GM12878 (cell line): ENCODE results near the gene MTMR4. TPM values are rescaled to one million over a fixed set of nuclear protein-coding genes. Genes with fewer than 3 reads are reported as not detected.

ENCODE experiments used
- ATAC-seq: fragments of 200-7000 bp; cut with Tn5 transposase; 3 replicates; pipeline ENCODE4 v1.9.1; 2020; ENCODE audit warnings: mild to moderate bottlenecking, moderate library complexity
- BruUV-seq: library from RNA; stranded (reverse); fragments of 400-500 nt; replicated peaks from 2 replicates; lab custom pipeline; 2021; lab: Mats Ljungman, UMichigan
- CTCF ChIA-PET: fragments of 300-600 bp; sonication (Branson Sonifier 250); formaldehyde crosslinking; extraction: SDS; loops from one replicate; lab custom pipeline; 2021; ENCODE audit warnings: inconsistent platforms; lab: Yijun Ruan, JAX
- POLR2A ChIA-PET: fragments of 350-600 bp; formaldehyde crosslinking; extraction: SDS; loops from one replicate; lab custom pipeline; 2021; ENCODE audit warnings: inconsistent platforms; lab: Charles Lee
- RAD21 ChIA-PET: fragments of 300-600 bp; sonication (Branson Sonifier 250); formaldehyde crosslinking; loops from one replicate; lab custom pipeline; 2023; ENCODE audit warnings: antibody characterized with exemption; ENCODE audit not compliant: unreplicated experiment; lab: Charles Lee
- SMC1A ChIA-PET: fragments of 300-600 bp; sonication (Branson Sonifier 250); formaldehyde crosslinking; loops from one replicate; lab custom pipeline; 2023; ENCODE audit not compliant: unreplicated experiment, uncharacterized antibody; lab: Charles Lee
- DNase-seq: peaks from one replicate; pipeline ENCODE4 v3.0.0-alpha.2; 2011; ENCODE audit warnings: low read depth, low spot score
- FAIRE-seq: peaks from 3 replicates; lab custom pipeline; 2011; peaks lifted over from hg19 to GRCh38; lab: Jason Lieb, UNC
- H2AFZ ChIP-seq: 2 replicates; pipeline ENCODE4 v1.6.0; 2011; ENCODE audit warnings: low read depth, low read length, control low read depth; ENCODE audit not compliant: control insufficient read depth
- H3K27ac ChIP-seq: 2 replicates; pipeline ENCODE4 v1.5.1; 2011; ENCODE audit warnings: control low read depth; ENCODE audit not compliant: control insufficient read depth, insufficient read depth
- H3K27me3 ChIP-seq, 2 experiments: replicated peaks in 1 of 2; 2 replicates each; pipeline versions ENCODE4 v1.6.0 to v1.6.1; 2011; ENCODE audit warnings: low read length in 1 of 2; ENCODE audit not compliant: control insufficient read depth in 2 of 2, insufficient read depth in 2 of 2
- H3K36me3 ChIP-seq, 2 experiments: 2 replicates each; pipeline ENCODE4 v1.5.1; 2011; ENCODE audit warnings: low read length in 1 of 2; ENCODE audit not compliant: control insufficient read depth in 2 of 2, insufficient read depth in 2 of 2
- H3K4me1 ChIP-seq: 2 replicates; pipeline ENCODE4 v1.6.1; 2011; ENCODE audit warnings: mild to moderate bottlenecking, low read length, moderate library complexity, mixed read lengths; ENCODE audit not compliant: control insufficient read depth, insufficient read depth
- H3K4me2 ChIP-seq: 2 replicates; pipeline ENCODE4 v1.6.0; 2011; ENCODE audit warnings: control low read depth; ENCODE audit not compliant: control insufficient read depth, insufficient read depth
- H3K4me3 ChIP-seq: fragments of 200-600 bp; sonication (generic); 2 replicates; pipeline ENCODE4 v1.5.1; 2016
- H3K79me2 ChIP-seq: 2 replicates; pipeline ENCODE4 v1.6.0; 2011; ENCODE audit warnings: low read length; ENCODE audit not compliant: control insufficient read depth, insufficient read depth
- H3K9ac ChIP-seq: 2 replicates; pipeline ENCODE4 v1.8.0; 2011; ENCODE audit warnings: low read length, control low read depth, mixed read lengths; ENCODE audit not compliant: control insufficient read depth, insufficient read depth
- H3K9me3 ChIP-seq: replicated peaks from 3 replicates; pipeline ENCODE4 v1.5.1; 2011; ENCODE audit warnings: mild to moderate bottlenecking, low read length; ENCODE audit not compliant: control insufficient read depth, insufficient read depth
- H4K20me1 ChIP-seq: 2 replicates; pipeline ENCODE4 v1.6.0; 2011; ENCODE audit not compliant: control insufficient read depth, insufficient read depth
- ATF7 ChIP-seq: fragments of 450-650 bp; IDR thresholded peaks from 2 replicates; pipeline ENCODE4 v1.6.1; 2016; ENCODE audit warnings: low read depth, mild to moderate bottlenecking
- BCLAF1 ChIP-seq: fragments of 450-650 bp; IDR thresholded peaks from 2 replicates; pipeline ENCODE4 v1.6.1; 2017; ENCODE audit warnings: antibody characterized with exemption, mild to moderate bottlenecking, moderate library complexity
- CEBPB ChIP-seq, 2 experiments: fragments of 150-350 bp in 1 of 2; IDR thresholded peaks; 2 replicates each; pipeline ENCODE4 v1.6.1; 2012 to 2014; ENCODE audit warnings: low read depth in 2 of 2, low read length in 2 of 2, borderline replicate concordance in 1 of 2, inconsistent platforms in 1 of 2
- CTCF ChIP-seq, 3 experiments: IDR thresholded peaks in 2 of 3; conservative IDR thresholded peaks in 1 of 3; 2 replicates each; pipeline ENCODE4 v1.5.1; 2011; ENCODE audit warnings: low read depth in 3 of 3, low read length in 3 of 3, mild to moderate bottlenecking in 3 of 3, control low read depth in 2 of 3, moderate library complexity in 2 of 3, inconsistent platforms in 1 of 3, mixed read lengths in 1 of 3; ENCODE audit not compliant: control insufficient read depth in 2 of 3, insufficient read depth in 1 of 3; ENCODE audit errors: extremely low read depth in 1 of 3
- E2F8 ChIP-seq: fragments of 450-650 bp; IDR thresholded peaks from 2 replicates; pipeline ENCODE4 v1.6.1; 2018; ENCODE audit warnings: mild to moderate bottlenecking, low read depth, moderate library complexity; ENCODE audit not compliant: partially characterized antibody
- HCFC1 ChIP-seq: fragments of 150-350 bp; IDR thresholded peaks from 2 replicates; pipeline ENCODE4 v1.6.1; 2014; ENCODE audit warnings: low read length
- HDAC2 ChIP-seq: fragments of 200-600 bp; sonication (generic); IDR thresholded peaks from 2 replicates; pipeline ENCODE4 v1.6.1; 2017
- HDAC6 ChIP-seq: fragments of 200-600 bp; sonication (generic); IDR thresholded peaks from one replicate; pipeline ENCODE4 v1.8.0; 2017; ENCODE audit warnings: antibody characterized with exemption; ENCODE audit not compliant: unreplicated experiment
- IKZF1 ChIP-seq: fragments of 450-650 bp; conservative IDR thresholded peaks from 2 replicates; pipeline ENCODE4 v1.6.1; 2017; ENCODE audit warnings: antibody characterized with exemption, mild to moderate bottlenecking
- NRF1 ChIP-seq: conservative IDR thresholded peaks from 2 replicates; pipeline ENCODE4 v1.6.1; 2011; ENCODE audit warnings: mild to moderate bottlenecking, low read depth, low read length, improper control_type of control experiment
- SIX5 ChIP-seq: IDR thresholded peaks from 2 replicates; pipeline ENCODE4 v1.6.1; 2011; ENCODE audit warnings: mild to moderate bottlenecking, low read depth, low read length, moderate library complexity; ENCODE audit not compliant: severe bottlenecking
- SREBF1 ChIP-seq: IDR thresholded peaks from 2 replicates; pipeline ENCODE4 v1.6.1; 2012; ENCODE audit warnings: mild to moderate bottlenecking, low read length
- SREBF2 ChIP-seq: IDR thresholded peaks from 2 replicates; pipeline ENCODE4 v1.6.1; 2012; ENCODE audit warnings: mild to moderate bottlenecking, low read length
- USF1 ChIP-seq: IDR thresholded peaks from 2 replicates; pipeline ENCODE4 v1.6.1; 2011; ENCODE audit warnings: borderline replicate concordance, low read depth, mild to moderate bottlenecking, moderate library complexity, mixed read lengths, low read length; ENCODE audit not compliant: insufficient read depth; ENCODE audit errors: extremely low read length
- WGBS: methylation state at CpG from one replicate; pipeline ENCODE4 v1.1.6; 2016; ENCODE audit warnings: low lambda C conversion rate; ENCODE audit not compliant: insufficient replicate concordance, insufficient coverage; ENCODE audit errors: missing lambda C conversion rate; 5-methylcytosine and 5-hydroxymethylcytosine counted together
- in situ Hi-C: fragments of 300-500 bp; cut with MboI; formaldehyde crosslinking; loops from 9 replicates; pipeline ENCODE4 v1.14.3; 2018; ENCODE audit warnings: mixed read lengths
- intact Hi-C: fragments of 100-400 bp; cut with micrococcal nuclease; formaldehyde crosslinking; loops from one replicate; pipeline ENCODE4 v1.14.2; 2022; ENCODE audit not compliant: unreplicated experiment
- polyA plus RNA-seq, 11 experiments: library from polyadenylated mRNA; depleted of rRNA in 4 of 11; unstranded in 6 of 11; stranded (reverse) in 5 of 11; fragments of >200 nt; fragmentation: Nextera tagmentation in 4 of 11; fragmentation: Illumina TruSeq in 1 of 11; extraction: Ambion mirVana in 4 of 11; extraction: Trizol in 1 of 11; gene quantifications; 1 replicate in 1 of 11; 2 replicates in 10 of 11; pipeline versions ENCODE4 v1.2.1 to v1.2.3, GENCODE V29; 2011 to 2016; ENCODE audit warnings: inconsistent platforms in 2 of 11, missing spikeins in 2 of 11, low read depth in 1 of 11
- total RNA-seq, 4 experiments: library from RNA; depleted of rRNA in 3 of 4; stranded (reverse); fragments of >200 nt in 3 of 4; fragmentation: Illumina TruSeq in 1 of 4; extraction: Trizol in 1 of 4; gene quantifications; 2 replicates each; pipeline versions ENCODE4 v1.2.1 to v1.2.3, GENCODE V29; 2013 to 2021

MTMR4 gene
- total and polyA plus RNA-seq, 10 of the 15 experiments (the other 5 are each of a cell fraction or from before 2014, with no cell fraction given), result 12.8 to 127 (median 53.2) TPM

- no TSS peak for BruUV-seq
- 82% methylated on average over 1 of the region's 1 CpG for WGBS
- no peak for FAIRE-seq
- ChIA-PET POLR2A (no interaction called here), SMC1A (interaction anchor here (1.0 kb wide), 1 partner anchor 215 kb away, joined by 3 read pairs; the partner anchor contains the start of gene LPO), RAD21 (interaction anchor here (0.9 kb wide), 1 partner anchor 135 kb away, joined by 4 read pairs; no protein-coding TSS in a partner anchor), CTCF (interaction anchor here (1.1 to 1.7 kb wide), 3 partner anchors 135 to 203 kb away, joined by 3 to 7 read pairs (median 5); no protein-coding TSS in a partner anchor)
- Histone ChIP-seq H3K79me2 (no peaks in the 10 kb centered on the region), H3K27me3 (no peaks in the 10 kb centered on the region), H3K4me2 (no peak overlapping the region), H4K20me1 (no peaks in the 10 kb centered on the region), H3K36me3 (no peaks in the 10 kb centered on the region), H3K4me3 (no peak overlapping the region), H2AFZ (no peak overlapping the region), H3K9ac (no peak overlapping the region), H3K4me1 (no peaks in the 10 kb centered on the region), H3K27ac (no peak overlapping the region), H3K9me3 (no peaks in the 10 kb centered on the region)
- in situ Hi-C loops, result no loop called here
- no peak for ATAC-seq
- no peak for DNase-seq
- TF ChIP-seq SREBF2 (no peak), USF1 (no peak), CEBPB (IDR thresholded peaks at IDR 0.05; ENCODE audit: borderline replicate concordance in 1 of 2, low read depth in 2 of 2, low read length in 2 of 2) (no peak), BCLAF1 (no peak), ATF7 (no peak), E2F8 (no peak), SREBF1 (no peak), HDAC6 (no peak), HDAC2 (no peak), CTCF (IDR thresholded peaks at IDR 0.05 in 2 of 3, conservative IDR thresholded peaks at IDR 0.05 in 1 of 3; ENCODE audit: control insufficient read depth in 2 of 3, extremely low read depth in 1 of 3, insufficient read depth in 1 of 3, low read depth in 3 of 3, low read length in 3 of 3) (no peak), IKZF1 (no peak), NRF1 (no peak), SIX5 (no peak), HCFC1 (no peak)
- intact Hi-C loops, result no loop called here
These were observed 61.7 kb downstream of the MTMR4 start for GRCh38 chr17:58452738-58453137.
